LNCaP clone FGC (cell line): Measurements from ENCODE around the gene ESD.

ENCODE experiments used
- DNase-seq: peaks from one replicate; pipeline ENCODE4 v3.0.0-alpha.2; 2011; ENCODE audit warnings: low read depth
- H3K4me3 ChIP-seq: 2 replicates; pipeline ENCODE4 v1.5.1; 2011; ENCODE audit warnings: mild to moderate bottlenecking, low read depth, low read length, control low read depth
- CTCF ChIP-seq: IDR thresholded peaks from 2 replicates; pipeline ENCODE4 v1.5.1; 2012; ENCODE audit warnings: mild to moderate bottlenecking; ENCODE audit not compliant: control insufficient read depth, insufficient read depth; ENCODE audit errors: extremely low read depth

The ESD gene

GRCh38 chr13:46743191-46743590, 53.8 kb downstream of the ESD start:
- no peak overlapping the region for H3K4me3 ChIP-seq
- DNase-seq = no peak
- no peak for TF ChIP-seq CTCF

- no peak overlapping the region for H3K4me3 ChIP-seq
- no peak for TF ChIP-seq CTCF
- DNase-seq = no peak
These were observed 57.4 kb downstream of the ESD start for GRCh38 chr13:46739447-46740098.

GRCh38 chr13:46738766-46739165, 58.2 kb downstream of the ESD start:
- H3K4me3 ChIP-seq = no peak overlapping the region
- TF ChIP-seq CTCF = no peak
- no peak for DNase-seq

- H3K4me3 ChIP-seq = no peak overlapping the region
- TF ChIP-seq CTCF = no peak
- no peak for DNase-seq
These were observed 58.9 kb downstream of the ESD start for GRCh38 chr13:46738055-46738454.

- TF ChIP-seq CTCF = no peak
- no peak for DNase-seq
- H3K4me3 ChIP-seq = no peak overlapping the region
These were observed 60.2 kb downstream of the ESD start for GRCh38 chr13:46736541-46737310.

GRCh38 chr13:46735425-46735824, 61.5 kb downstream of the ESD start:
- TF ChIP-seq CTCF = no peak
- DNase-seq = no peak
- no peak overlapping the region for H3K4me3 ChIP-seq
